Gastroesophageal sphincter (tissue), 3 donors: ENCODE measurements around the gene DUSP10.

Source experiments
- POLR2A ChIP-seq, 2 donors: fragments of 450-650 bp; IDR thresholded peaks; one replicate each; pipeline ENCODE4 v1.6.1; 2017; ENCODE audit warnings: antibody characterized with exemption in 2 of 2, mild to moderate bottlenecking in 2 of 2, moderate library complexity in 1 of 2
- TF ChIP-seq, protein P1 (sequence below), 4 experiments: fragments of 200-600 bp in 2 of 4; fragments of 450-650 bp in 2 of 4; sonication (generic) in 1 of 4; IDR thresholded peaks; one replicate each; pipeline ENCODE4 v1.5.1; 2017 to 2019; ENCODE audit warnings: antibody characterized with exemption in 4 of 4, mild to moderate bottlenecking in 2 of 4, moderate library complexity in 2 of 4

DNA sequence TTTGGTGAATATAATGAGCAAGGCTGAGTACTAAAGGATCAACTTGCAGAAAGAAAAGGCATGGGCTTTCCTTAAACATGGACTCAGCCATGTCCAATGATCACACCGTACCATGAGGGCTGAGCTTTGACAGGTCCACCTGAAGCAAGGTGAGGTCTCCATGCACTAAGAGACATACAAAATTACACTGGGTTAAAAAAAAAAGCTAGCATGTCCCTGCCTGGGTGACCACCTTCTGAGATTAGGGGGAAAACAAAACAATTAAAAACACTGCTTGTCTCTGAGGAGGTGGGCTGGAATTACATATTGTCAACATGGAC is 22.7 kb downstream of the DUSP10 start:
- TF ChIP-seq, protein P1, sequence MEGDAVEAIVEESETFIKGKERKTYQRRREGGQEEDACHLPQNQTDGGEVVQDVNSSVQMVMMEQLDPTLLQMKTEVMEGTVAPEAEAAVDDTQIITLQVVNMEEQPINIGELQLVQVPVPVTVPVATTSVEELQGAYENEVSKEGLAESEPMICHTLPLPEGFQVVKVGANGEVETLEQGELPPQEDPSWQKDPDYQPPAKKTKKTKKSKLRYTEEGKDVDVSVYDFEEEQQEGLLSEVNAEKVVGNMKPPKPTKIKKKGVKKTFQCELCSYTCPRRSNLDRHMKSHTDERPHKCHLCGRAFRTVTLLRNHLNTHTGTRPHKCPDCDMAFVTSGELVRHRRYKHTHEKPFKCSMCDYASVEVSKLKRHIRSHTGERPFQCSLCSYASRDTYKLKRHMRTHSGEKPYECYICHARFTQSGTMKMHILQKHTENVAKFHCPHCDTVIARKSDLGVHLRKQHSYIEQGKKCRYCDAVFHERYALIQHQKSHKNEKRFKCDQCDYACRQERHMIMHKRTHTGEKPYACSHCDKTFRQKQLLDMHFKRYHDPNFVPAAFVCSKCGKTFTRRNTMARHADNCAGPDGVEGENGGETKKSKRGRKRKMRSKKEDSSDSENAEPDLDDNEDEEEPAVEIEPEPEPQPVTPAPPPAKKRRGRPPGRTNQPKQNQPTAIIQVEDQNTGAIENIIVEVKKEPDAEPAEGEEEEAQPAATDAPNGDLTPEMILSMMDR (IDR thresholded peaks at IDR 0.05) = no peak
- TF ChIP-seq POLR2A (IDR thresholded peaks at IDR 0.05) = no peak
